Muscle layer of duodenum (tissue), 2 donors: ENCODE measurements around the gene SLX4IP.
A peak's percentile ranks its signal among the peaks of the same experiment; 100 is the strongest.

Experiments used
- H3K27ac ChIP-seq: one replicate; pipeline ENCODE4 v1.7.0; 2013; ENCODE audit warnings: mild to moderate bottlenecking, low read length
- H3K27me3 ChIP-seq: one replicate; pipeline ENCODE4 v1.7.0; 2013; ENCODE audit warnings: low read depth, mild to moderate bottlenecking, control low read depth, low read length
- H3K36me3 ChIP-seq, 2 donors: one replicate each; pipeline ENCODE4 v1.7.0; 2013; ENCODE audit warnings: low read length in 2 of 2, control low read depth in 1 of 2, mild to moderate bottlenecking in 1 of 2; ENCODE audit not compliant: insufficient read depth in 2 of 2, control insufficient read depth in 1 of 2
- H3K4me1 ChIP-seq, 2 donors: one replicate each; pipeline ENCODE4 v1.7.0; 2013; ENCODE audit warnings: low read length in 2 of 2, mild to moderate bottlenecking in 2 of 2, control low read depth in 1 of 2, moderate library complexity in 1 of 2; ENCODE audit not compliant: insufficient read depth in 2 of 2, control insufficient read depth in 1 of 2
- H3K4me3 ChIP-seq, 2 donors: one replicate each; pipeline ENCODE4 v1.7.0; 2013; ENCODE audit warnings: low read length in 2 of 2, low read depth in 1 of 2, mild to moderate bottlenecking in 1 of 2
- H3K9me3 ChIP-seq, 2 donors: one replicate each; pipeline ENCODE4 v1.7.0; 2013; ENCODE audit warnings: low read length in 2 of 2, control low read depth in 1 of 2, mild to moderate bottlenecking in 1 of 2; ENCODE audit not compliant: control insufficient read depth in 1 of 2
- donor health status: healthy.

The SLX4IP gene

DNA sequence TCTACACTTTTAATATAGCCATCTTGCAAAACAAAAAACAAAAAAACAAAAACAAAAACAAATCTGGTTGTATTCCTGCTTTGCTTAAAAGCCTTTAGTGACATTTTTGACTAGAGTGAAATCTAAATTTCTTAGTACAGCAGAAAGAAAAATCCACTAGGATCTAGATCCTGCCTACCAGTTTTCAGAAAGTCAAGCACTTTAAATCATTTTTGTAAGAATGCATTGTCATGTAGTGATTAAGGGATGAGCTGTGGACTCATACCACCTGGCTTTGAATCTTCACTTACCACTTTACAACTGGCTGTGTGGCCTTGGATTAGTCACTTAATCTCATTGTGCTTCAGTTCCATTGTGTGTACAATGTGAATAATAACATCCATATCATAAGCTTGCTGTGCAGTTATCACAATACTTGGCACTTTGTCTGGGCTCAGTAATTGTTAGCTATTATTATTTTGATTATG lies 5.1 kb upstream of the SLX4IP start:
- no peak overlapping the region for H3K4me3 ChIP-seq
- H3K9me3 ChIP-seq, result no peaks in the 10 kb centered on the region
- H3K27me3 ChIP-seq, result no peaks in the 10 kb centered on the region
- H3K4me1 ChIP-seq, result peaks cover 6 to 33% of the 10 kb centered on the region in 2 donors
- no peak overlapping the region for H3K27ac ChIP-seq
- no peaks in the 10 kb centered on the region for H3K36me3 ChIP-seq

DNA sequence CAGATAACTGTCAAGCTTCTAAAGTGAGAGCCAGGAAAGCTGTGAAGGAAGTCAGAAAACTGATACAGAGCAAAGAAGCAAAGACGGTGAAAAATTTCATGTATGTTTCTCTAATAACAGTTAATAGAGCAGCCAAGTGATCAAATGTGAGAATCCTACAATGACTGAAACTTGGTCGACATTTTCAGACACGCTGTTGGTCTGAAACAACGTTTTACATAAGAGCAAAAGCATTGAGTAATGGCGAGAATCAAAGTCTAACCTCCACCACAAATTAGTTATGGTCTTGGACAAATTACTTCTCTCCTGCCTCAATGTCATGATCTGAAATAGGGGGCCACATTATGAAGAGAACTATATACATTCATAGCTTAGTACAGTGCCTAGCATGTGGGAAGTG lies 4.4 kb upstream of the SLX4IP start:
- Histone ChIP-seq H3K27ac (no peak overlapping the region), H3K36me3 (no peaks in the 10 kb centered on the region), H3K4me1 (peaks cover 9 to 39% of the 10 kb centered on the region in 2 donors), H3K9me3 (no peaks in the 10 kb centered on the region), H3K27me3 (no peaks in the 10 kb centered on the region), H3K4me3 (no peak overlapping the region)

DNA sequence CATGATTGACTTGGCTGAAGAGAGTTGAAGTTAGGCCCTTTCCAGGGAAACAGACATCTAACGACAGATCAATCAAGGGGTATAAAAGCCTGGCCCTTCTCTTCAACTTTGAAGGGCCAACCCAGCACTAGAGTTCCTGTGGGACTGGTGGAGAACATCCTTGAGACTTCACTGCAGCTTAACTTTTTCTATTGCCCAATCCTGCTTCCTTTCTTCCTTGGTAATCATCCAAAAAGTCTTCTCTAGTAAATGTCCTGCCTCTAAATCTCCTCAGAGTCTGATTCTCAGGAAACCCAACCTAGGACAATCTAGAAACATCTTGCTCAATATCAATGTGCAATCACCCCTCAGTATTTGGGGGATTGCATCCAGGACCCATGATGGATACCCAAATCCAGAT lies 3.0 kb upstream of the SLX4IP start:
- H3K4me3 ChIP-seq, result no peak overlapping the region
- no peak overlapping the region for H3K27ac ChIP-seq
- H3K4me1 ChIP-seq, result peaks cover 10 to 42% of the 10 kb centered on the region in 2 donors
- H3K27me3 ChIP-seq, result no peaks in the 10 kb centered on the region
- no peaks in the 10 kb centered on the region for H3K9me3 ChIP-seq
- H3K36me3 ChIP-seq, result no peaks in the 10 kb centered on the region

DNA sequence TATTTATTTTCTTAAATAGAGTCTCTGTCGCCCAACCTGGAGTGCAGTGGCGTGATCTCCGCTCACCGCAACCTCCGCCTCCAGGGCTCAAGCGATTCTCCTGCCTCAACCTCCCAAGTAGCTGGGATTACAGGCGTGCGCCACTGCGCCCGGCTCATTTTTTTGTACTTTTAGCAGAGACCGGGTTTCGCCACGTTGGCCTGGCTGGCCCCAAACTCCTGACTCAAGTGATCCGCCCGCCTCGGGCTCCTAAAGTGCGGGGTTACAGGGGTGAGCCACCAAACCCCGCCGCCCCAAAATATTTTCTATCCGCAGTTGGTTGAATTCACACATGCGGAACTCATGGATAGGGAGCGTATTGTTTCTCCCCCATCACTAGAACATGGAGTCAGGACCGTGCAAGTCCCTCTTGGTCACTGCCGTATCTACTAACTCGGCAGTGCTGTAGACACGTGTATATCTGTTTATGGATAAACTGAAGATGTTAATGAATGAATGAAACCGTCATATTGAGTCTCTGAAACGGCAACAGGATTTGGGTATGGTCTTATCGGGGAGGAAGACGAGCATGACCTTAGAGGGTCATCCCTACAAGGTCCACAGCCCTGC lies 2.0 kb upstream of the SLX4IP start:
- peak overlapping the region; percentile 84 to 89 for H3K4me3 ChIP-seq
- no peaks in the 10 kb centered on the region for H3K27me3 ChIP-seq
- H3K36me3 ChIP-seq, result no peaks in the 10 kb centered on the region
- H3K4me1 ChIP-seq, result peaks cover 10 to 42% of the 10 kb centered on the region in 2 donors
- peak overlapping the region; percentile 97 for H3K27ac ChIP-seq
- no peaks in the 10 kb centered on the region for H3K9me3 ChIP-seq

DNA sequence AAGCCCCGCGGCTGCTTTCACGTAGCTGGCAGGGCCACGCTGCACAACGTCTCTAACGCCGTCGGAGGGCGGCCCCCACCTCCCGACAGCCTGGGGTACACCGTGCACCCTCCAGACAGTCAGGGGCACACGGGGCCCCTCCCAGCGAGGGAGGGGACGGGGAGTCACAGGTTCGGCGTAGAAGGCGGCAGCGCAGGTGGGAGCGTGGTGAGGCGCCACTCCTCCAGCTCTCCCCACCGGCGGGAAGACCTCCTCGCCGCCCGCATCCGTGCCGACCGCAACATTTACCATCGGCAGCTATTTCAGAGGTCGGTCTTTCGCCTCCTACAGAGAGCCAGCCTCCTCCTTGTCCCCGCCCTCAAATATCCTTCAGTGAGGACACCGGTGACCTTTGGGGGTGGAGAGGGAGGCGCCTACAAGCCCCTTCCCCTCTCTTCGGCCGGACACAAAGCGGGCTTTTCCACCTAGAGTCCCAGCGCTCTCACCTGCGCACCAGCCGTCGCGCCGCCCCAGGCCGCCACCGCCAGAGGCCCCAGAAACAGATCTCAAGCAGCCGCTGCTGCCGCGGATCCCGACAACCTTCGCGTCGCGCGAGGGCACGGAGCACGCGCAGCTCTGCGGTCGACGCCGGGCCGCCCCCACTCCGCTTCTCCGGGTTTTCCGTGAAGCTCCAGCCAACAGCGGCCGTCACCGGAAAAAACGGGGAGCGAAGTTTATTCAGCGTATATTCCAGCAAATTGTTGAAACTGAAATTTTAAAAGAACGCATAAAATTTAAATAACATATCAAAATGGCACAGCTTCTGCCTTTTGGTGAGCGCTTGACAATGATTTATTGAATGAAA lies 1.3 kb upstream of the SLX4IP start, which contains the start of gene MKKS:
Gene MKKS, minus strand, starts transcription at position 600 of the 844 bp plus-strand sequence. CDS start 20,708 bp downstream, outside the sequence.
- no peaks in the 10 kb centered on the region for H3K9me3 ChIP-seq
- peak within 1 kb of the TSS; percentile 97 for H3K27ac ChIP-seq
- H3K4me1 ChIP-seq, result peaks cover 10 to 42% of the 10 kb centered on the region in 2 donors
- no peaks in the 10 kb centered on the region for H3K27me3 ChIP-seq
- peak within 1 kb of the TSS; percentile 84 to 89 for H3K4me3 ChIP-seq
- H3K36me3 ChIP-seq, result no peaks in the 10 kb centered on the region

DNA sequence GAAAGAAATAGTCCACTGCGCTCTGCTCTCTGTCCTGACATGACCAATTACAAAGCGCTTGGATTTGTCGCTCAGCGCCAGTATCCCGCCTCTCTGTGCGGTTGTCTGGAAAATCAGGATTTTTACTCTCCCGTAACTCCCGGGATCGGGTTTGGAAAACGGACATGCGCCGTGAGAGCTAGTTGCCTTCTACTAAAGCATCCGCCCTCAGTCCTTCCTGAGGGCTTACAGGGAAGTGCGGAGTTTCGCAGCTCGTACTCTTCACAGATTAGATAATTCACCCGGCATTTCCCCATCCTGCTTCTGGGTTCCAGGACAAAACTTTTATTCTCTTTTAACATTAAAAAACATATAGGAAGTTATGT lies 656 bp upstream of the SLX4IP start:
- no peaks in the 10 kb centered on the region for H3K9me3 ChIP-seq
- peaks cover 10 to 39% of the 10 kb centered on the region in 2 donors for H3K4me1 ChIP-seq
- peak overlapping the region; percentile 97 for H3K27ac ChIP-seq

DNA sequence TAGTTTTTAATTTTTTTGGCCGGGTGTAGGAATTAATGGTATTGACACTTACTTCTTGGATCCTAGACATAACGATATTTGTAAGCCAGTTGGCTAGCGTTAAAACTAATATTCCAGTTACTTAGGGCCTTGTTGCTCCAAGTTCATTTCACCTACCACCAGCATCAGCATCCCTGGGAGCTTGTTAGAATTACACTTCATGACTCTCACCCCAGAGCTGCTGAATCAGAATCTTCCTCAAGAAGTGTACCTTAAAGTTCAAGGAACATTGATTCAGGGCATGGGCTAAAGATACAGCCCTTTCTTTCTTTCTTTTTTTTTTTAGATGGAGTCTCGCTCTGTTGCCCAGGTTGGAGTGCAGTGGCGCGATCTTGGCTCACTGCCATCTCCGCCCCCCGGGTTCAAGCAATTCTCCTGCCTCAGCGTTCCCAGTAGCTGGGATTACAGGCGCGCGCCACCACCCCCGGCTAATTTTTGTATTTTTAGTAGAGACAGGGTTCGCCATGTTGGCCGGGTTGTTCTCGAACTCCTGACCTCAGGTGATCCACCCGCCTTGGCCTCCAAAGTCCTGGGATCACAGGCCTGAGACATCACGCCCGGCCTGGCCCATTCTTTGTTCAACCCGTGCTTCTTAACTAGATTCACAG lies 1.1 kb downstream of the SLX4IP start:
- H3K27ac ChIP-seq, result no peak overlapping the region
- H3K27me3 ChIP-seq, result no peaks in the 10 kb centered on the region
- H3K4me3 ChIP-seq, result no peak overlapping the region
- no peaks in the 10 kb centered on the region for H3K9me3 ChIP-seq
- H3K4me1 ChIP-seq, result peaks cover 10 to 29% of the 10 kb centered on the region in 2 donors
- H3K36me3 ChIP-seq, result no peaks in the 10 kb centered on the region

More for the DNA sequence above, 656 bp upstream of the SLX4IP start:
- Histone ChIP-seq H3K36me3 (no peaks in the 10 kb centered on the region), H3K4me3 (peak overlapping the region; percentile 84 to 89), H3K27me3 (no peaks in the 10 kb centered on the region)

DNA sequence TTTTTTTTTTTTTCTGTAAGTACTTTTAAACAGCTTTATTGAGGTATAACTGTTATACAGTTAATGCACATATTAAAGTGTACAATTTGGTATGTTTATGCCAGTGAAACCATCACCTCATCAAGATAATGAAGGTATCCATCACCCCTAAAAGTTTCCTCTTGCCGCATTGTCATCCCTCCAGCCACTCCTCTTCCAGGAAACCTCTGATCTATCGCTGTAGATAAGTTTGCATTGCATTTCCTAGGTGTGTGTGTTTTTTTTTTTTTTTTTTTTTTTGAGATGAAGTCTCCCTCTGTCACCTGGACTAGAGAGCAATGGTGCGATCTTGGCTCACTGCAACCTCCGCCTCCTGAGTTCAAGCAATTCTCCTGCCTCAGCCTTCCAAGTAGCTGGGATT lies 3.1 kb downstream of the SLX4IP start:
- no peak overlapping the region for H3K27ac ChIP-seq
- no peaks in the 10 kb centered on the region for H3K9me3 ChIP-seq
- no peaks in the 10 kb centered on the region for H3K36me3 ChIP-seq
- H3K4me3 ChIP-seq, result no peak overlapping the region
- no peaks in the 10 kb centered on the region for H3K27me3 ChIP-seq
- H3K4me1 ChIP-seq, result peaks cover 4 to 11% of the 10 kb centered on the region in 2 donors

DNA sequence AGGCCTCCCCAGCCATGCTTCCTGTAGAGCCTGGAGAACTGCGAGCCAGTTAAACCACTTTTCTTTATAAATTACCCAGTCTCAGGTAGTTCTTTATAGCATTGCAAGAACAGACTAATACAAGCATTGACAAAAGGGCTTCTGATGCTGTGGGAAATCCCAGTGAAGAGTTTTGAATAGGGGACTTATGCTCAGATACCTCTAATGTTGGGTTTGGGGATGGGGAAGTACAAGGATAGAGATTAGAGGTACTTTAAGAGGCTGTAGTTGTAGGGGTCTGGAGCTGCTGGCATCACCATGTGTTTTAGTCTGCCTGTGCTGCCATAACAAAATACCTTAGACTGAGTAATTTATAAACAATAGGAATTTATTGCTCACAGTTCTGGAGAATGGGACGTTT lies 8.8 kb downstream of the SLX4IP start:
- no peak overlapping the region for H3K27ac ChIP-seq
- no peaks in the 10 kb centered on the region for H3K36me3 ChIP-seq
- no peaks in the 10 kb centered on the region for H3K9me3 ChIP-seq
- H3K27me3 ChIP-seq, result no peaks in the 10 kb centered on the region
- no peaks in the 10 kb centered on the region for H3K4me1 ChIP-seq
- H3K4me3 ChIP-seq, result no peak overlapping the region

DNA sequence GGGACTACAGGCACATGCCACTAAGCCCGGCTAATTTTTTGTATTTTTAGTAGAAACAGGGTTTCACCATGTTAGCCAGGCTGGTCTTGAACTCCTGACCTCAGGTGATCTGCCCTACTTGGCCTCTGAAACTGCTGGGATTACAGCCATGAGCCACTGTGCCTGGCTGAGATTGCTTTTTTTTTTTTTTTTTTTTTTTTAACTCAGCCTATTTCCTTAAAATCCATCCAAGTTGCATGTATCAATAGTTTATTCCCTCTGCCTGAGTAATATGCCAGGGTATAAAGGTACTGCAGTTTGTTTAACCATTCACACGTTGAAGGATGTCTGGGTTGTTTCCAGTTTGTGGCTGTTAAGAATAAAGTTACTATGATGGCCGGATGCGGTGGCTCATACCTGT lies 10.7 kb downstream of the SLX4IP start:
- Histone ChIP-seq H3K9me3 (no peaks in the 10 kb centered on the region), H3K27ac (no peak overlapping the region), H3K4me1 (no peaks in the 10 kb centered on the region), H3K4me3 (no peak overlapping the region), H3K36me3 (no peaks in the 10 kb centered on the region), H3K27me3 (no peaks in the 10 kb centered on the region)

DNA sequence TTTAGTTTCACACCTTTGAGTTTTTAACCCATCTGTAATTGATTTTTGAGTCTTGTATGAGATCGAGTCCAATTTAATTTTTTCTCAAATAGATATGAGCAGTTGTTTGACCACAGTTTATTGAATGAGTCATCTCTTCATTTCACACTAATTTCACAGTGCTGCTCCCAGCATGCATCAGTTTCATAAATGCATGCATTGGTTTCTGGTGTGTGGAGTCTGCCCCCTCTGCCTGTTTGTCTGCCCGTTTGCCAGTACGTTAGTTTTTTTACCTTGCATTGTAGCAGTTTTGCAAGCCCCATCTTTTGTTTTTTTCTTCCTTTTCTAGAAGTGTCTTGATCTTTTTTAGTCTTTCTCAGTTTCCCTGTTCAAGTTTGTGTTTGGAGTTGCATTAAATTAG lies 11.9 kb downstream of the SLX4IP start:
- Histone ChIP-seq H3K9me3 (no peaks in the 10 kb centered on the region), H3K27ac (no peak overlapping the region), H3K4me3 (no peak overlapping the region), H3K4me1 (no peaks in the 10 kb centered on the region), H3K27me3 (no peaks in the 10 kb centered on the region), H3K36me3 (no peaks in the 10 kb centered on the region)
